Parathyroid adenoma (tissue), 2 donors: Measurements from ENCODE around the gene CADPS.
"Not testable (repeated sequence)": the region's sequence is repeated elsewhere in the genome, so short reads cannot be mapped to it uniquely, and the experiment has no call there.

ENCODE experiments used
- H2AFZ ChIP-seq: fragments of 300-600 bp; sonication (generic); one replicate; pipeline ENCODE4 v1.7.0; 2017; ENCODE audit warnings: antibody characterized with exemption, mild to moderate bottlenecking
- H3K27ac ChIP-seq: fragments of 300-600 bp; sonication (generic); one replicate; pipeline ENCODE4 v1.7.0; 2017
- H3K27me3 ChIP-seq: fragments of 300-600 bp; sonication (generic); one replicate; pipeline ENCODE4 v1.7.0; 2017; ENCODE audit warnings: low read length; ENCODE audit not compliant: control insufficient read depth, insufficient read depth
- H3K36me3 ChIP-seq: fragments of 300-600 bp; sonication (generic); one replicate; pipeline ENCODE4 v1.7.0; 2017; ENCODE audit warnings: low read length; ENCODE audit not compliant: control insufficient read depth, insufficient read depth
- H3K4me1 ChIP-seq: fragments of 300-600 bp; sonication (generic); one replicate; pipeline ENCODE4 v1.7.0; 2017; ENCODE audit warnings: control low read depth
- H3K4me2 ChIP-seq: fragments of 300-600 bp; sonication (generic); one replicate; pipeline ENCODE4 v1.7.0; 2017; ENCODE audit warnings: low read length
- H3K4me3 ChIP-seq: fragments of 300-600 bp; sonication (generic); one replicate; pipeline ENCODE4 v1.7.0; 2017; ENCODE audit warnings: low read depth, low read length
- H3K79me2 ChIP-seq: fragments of 300-600 bp; sonication (generic); one replicate; pipeline ENCODE4 v1.7.0; 2017; ENCODE audit warnings: control low read depth
- H3K9ac ChIP-seq: fragments of 300-600 bp; sonication (generic); one replicate; pipeline ENCODE4 v1.7.0; 2017; ENCODE audit warnings: mild to moderate bottlenecking
- H3K9me3 ChIP-seq: fragments of 300-600 bp; sonication (generic); one replicate; pipeline ENCODE4 v1.7.0; 2017; ENCODE audit warnings: low read length; ENCODE audit not compliant: control insufficient read depth
- TF ChIP-seq, protein P1 (sequence below): fragments of 300-600 bp; sonication (generic); IDR thresholded peaks from one replicate; pipeline ENCODE4 v1.7.0; 2017; ENCODE audit warnings: antibody characterized with exemption, mild to moderate bottlenecking
- donor health status: primary hyperparathyroidism.

The CADPS gene

GRCh38 chr3:62585861-62586260 is 289.4 kb downstream of the CADPS start:
- Histone ChIP-seq H3K4me3 (no peak overlapping the region), H3K36me3 (no peaks in the 10 kb centered on the region), H3K79me2 (no peaks in the 10 kb centered on the region), H3K27me3 (no peaks in the 10 kb centered on the region), H3K4me2 (no peak overlapping the region), H2AFZ (no peak overlapping the region), H3K9me3 (no peaks in the 10 kb centered on the region), H3K4me1 (no peaks in the 10 kb centered on the region), H3K9ac (no peak overlapping the region), H3K27ac (no peak overlapping the region)
- TF ChIP-seq, protein P1, sequence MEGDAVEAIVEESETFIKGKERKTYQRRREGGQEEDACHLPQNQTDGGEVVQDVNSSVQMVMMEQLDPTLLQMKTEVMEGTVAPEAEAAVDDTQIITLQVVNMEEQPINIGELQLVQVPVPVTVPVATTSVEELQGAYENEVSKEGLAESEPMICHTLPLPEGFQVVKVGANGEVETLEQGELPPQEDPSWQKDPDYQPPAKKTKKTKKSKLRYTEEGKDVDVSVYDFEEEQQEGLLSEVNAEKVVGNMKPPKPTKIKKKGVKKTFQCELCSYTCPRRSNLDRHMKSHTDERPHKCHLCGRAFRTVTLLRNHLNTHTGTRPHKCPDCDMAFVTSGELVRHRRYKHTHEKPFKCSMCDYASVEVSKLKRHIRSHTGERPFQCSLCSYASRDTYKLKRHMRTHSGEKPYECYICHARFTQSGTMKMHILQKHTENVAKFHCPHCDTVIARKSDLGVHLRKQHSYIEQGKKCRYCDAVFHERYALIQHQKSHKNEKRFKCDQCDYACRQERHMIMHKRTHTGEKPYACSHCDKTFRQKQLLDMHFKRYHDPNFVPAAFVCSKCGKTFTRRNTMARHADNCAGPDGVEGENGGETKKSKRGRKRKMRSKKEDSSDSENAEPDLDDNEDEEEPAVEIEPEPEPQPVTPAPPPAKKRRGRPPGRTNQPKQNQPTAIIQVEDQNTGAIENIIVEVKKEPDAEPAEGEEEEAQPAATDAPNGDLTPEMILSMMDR: no peak

GRCh38 chr3:62584636-62585035 is 290.6 kb downstream of the CADPS start:
- TF ChIP-seq, protein P1: no peak
- H3K9ac ChIP-seq: no peak overlapping the region
- no peak overlapping the region for H2AFZ ChIP-seq
- no peak overlapping the region for H3K4me2 ChIP-seq
- no peaks in the 10 kb centered on the region for H3K4me1 ChIP-seq
- no peak overlapping the region for H3K4me3 ChIP-seq
- no peaks in the 10 kb centered on the region for H3K9me3 ChIP-seq
- no peaks in the 10 kb centered on the region for H3K36me3 ChIP-seq
- no peaks in the 10 kb centered on the region for H3K27me3 ChIP-seq
- no peak overlapping the region for H3K27ac ChIP-seq
- no peaks in the 10 kb centered on the region for H3K79me2 ChIP-seq

DNA sequence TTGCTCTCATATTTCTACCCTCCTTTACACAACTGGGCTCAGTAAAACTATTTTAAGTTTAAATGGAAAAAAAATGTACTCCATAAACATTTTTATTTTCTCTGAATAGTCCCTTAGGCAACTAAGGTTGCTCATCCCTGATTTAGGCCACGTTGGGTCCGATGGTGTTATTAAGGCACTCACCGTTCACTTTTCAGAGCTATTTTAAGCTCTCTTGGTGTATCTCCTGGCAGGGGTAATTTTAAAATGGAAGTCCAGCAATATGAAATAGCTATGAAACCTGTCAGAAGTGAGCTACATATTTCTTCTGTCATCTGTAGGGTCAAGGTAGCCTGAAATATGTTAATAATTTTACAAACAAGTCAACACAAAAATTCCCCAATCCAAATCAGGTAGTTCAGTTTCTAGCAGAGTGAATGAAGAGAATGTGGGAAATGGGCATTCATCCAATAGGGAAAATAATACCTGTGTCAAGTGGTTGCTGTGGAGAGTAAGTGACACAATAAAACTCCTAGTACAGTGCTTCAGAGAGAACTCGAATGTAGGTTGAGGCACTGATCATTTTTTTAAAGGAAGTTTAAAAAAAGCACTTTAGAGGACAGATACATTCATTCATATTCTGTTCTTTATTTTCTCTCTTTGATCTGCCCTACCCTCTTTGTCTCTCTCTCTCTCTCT is 292.6 kb downstream of the CADPS start:
- H2AFZ ChIP-seq: no peak overlapping the region
- H3K9ac ChIP-seq: no peak overlapping the region
- no peaks in the 10 kb centered on the region for H3K27me3 ChIP-seq
- no peak overlapping the region for H3K4me2 ChIP-seq
- TF ChIP-seq, protein P1: no peak
- no peaks in the 10 kb centered on the region for H3K79me2 ChIP-seq
- no peak overlapping the region for H3K4me3 ChIP-seq
- no peaks in the 10 kb centered on the region for H3K9me3 ChIP-seq
- no peak overlapping the region for H3K27ac ChIP-seq
- no peaks in the 10 kb centered on the region for H3K36me3 ChIP-seq
- H3K4me1 ChIP-seq: no peaks in the 10 kb centered on the region

- H3K9me3 ChIP-seq, H3K27ac ChIP-seq, H3K4me2 ChIP-seq, H3K9ac ChIP-seq, H3K27me3 ChIP-seq, H3K79me2 ChIP-seq, H2AFZ ChIP-seq, H3K4me1 ChIP-seq, H3K36me3 ChIP-seq, H3K4me3 ChIP-seq: not testable (repeated sequence)
Measured at GRCh38 chr3:62580485-62580884, 294.7 kb downstream of the CADPS start.

DNA sequence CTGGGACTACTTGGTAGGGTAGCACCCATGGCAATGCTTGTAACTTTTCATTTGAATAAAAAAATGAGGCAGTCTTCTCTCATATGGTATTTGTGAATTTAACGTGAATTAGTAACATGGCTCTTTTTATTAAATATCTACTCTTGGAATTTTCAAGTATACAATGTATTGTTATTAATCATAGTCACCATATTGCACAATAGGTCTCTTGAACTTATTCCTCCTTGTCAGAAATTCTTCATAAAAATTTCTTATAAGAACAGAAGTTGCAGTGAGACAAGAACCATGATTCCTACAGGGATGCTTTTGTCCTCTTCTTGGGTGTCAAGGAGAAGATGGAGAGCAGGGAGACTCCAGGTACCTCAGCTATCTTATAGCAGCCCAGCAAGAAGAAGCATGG is 298.1 kb downstream of the CADPS start:
- Histone ChIP-seq H2AFZ (no peak overlapping the region), H3K4me1 (no peaks in the 10 kb centered on the region), H3K9ac (no peak overlapping the region), H3K4me2 (no peak overlapping the region), H3K27me3 (no peaks in the 10 kb centered on the region), H3K27ac (no peak overlapping the region), H3K79me2 (no peaks in the 10 kb centered on the region), H3K4me3 (no peak overlapping the region), H3K9me3 (no peaks in the 10 kb centered on the region), H3K36me3 (no peaks in the 10 kb centered on the region)
- TF ChIP-seq, protein P1: no peak
